ENCODE results near the gene THG1L. TPM values are rescaled to one million over a fixed set of nuclear protein-coding genes. Genes with fewer than 3 reads are reported as not detected.

The THG1L gene
- total and polyA plus RNA-seq, 8 donors, result 2.9 to 29.6 (median 17.2) TPM

GRCh38 chr5:157703736-157704135 is 27.5 kb upstream of the THG1L start:
- Histone ChIP-seq H3K4me1 (no peaks in the 10 kb centered on the region), H3K27ac (no peak overlapping the region), H3K27me3 (peaks cover 0 to 7% (median 0%) of the 10 kb centered on the region in 3 donors), H3K4me3 (no peak overlapping the region), H3K9me3 (peaks cover 0 to 14% (median 5%) of the 10 kb centered on the region in 4 donors), H3K36me3 (no peaks in the 10 kb centered on the region)
- intact Hi-C loops (cut with DNase I; ENCODE audit: low total_unique reads), result no loop called here
- no peak for DNase-seq
- TF ChIP-seq EP300 (IDR thresholded peaks at IDR 0.05), result no peak
- 61 to 78% (median 66%) methylated on average over 3 of the region's 3 CpGs for WGBS, 5 donors

GRCh38 chr5:157708866-157709265 is 22.4 kb upstream of the THG1L start:
- intact Hi-C loops (cut with DNase I; ENCODE audit: low total_unique reads), result no loop called here
- WGBS, 5 donors, result 20 to 41% (median 28%) methylated on average over 1 of the region's 1 CpG
- Histone ChIP-seq H3K27me3 (peaks cover 0 to 7% (median 0%) of the 10 kb centered on the region in 3 donors), H3K9me3 (no peaks in the 10 kb centered on the region), H3K4me1 (no peaks in the 10 kb centered on the region), H3K36me3 (no peaks in the 10 kb centered on the region), H3K27ac (no peak overlapping the region), H3K4me3 (no peak overlapping the region)
- DNase-seq, result no peak
- no peak for TF ChIP-seq CTCF (IDR thresholded peaks at IDR 0.05)
- TF ChIP-seq POLR2A (IDR thresholded peaks at IDR 0.05), result no peak
- TF ChIP-seq POLR2AphosphoS5 (IDR thresholded peaks at IDR 0.05), result no peak
- TF ChIP-seq EP300 (IDR thresholded peaks at IDR 0.05), result no peak

GRCh38 chr5:157709346-157709745 is 21.9 kb upstream of the THG1L start:
- H3K4me3 ChIP-seq, result no peak overlapping the region
- H3K4me1 ChIP-seq, result no peaks in the 10 kb centered on the region
- H3K27me3 ChIP-seq, result peaks cover 0 to 7% (median 0%) of the 10 kb centered on the region in 3 donors
- no peak overlapping the region for H3K27ac ChIP-seq
- DNase-seq, result no peak
- intact Hi-C loops (cut with DNase I; ENCODE audit: low total_unique reads), result no loop called here
- TF ChIP-seq EP300 (IDR thresholded peaks at IDR 0.05), result no peak
- TF ChIP-seq CTCF (IDR thresholded peaks at IDR 0.05), result no peak
- no peak for TF ChIP-seq POLR2A (IDR thresholded peaks at IDR 0.05)
- H3K36me3 ChIP-seq, result no peaks in the 10 kb centered on the region
- H3K9me3 ChIP-seq, result no peaks in the 10 kb centered on the region

- TF ChIP-seq CTCF (IDR thresholded peaks at IDR 0.05) (no peak), POLR2A (IDR thresholded peaks at IDR 0.05) (no peak), POLR2AphosphoS5 (IDR thresholded peaks at IDR 0.05) (no peak), EP300 (IDR thresholded peaks at IDR 0.05) (no peak)
- DNase-seq, result no peak
- WGBS, 5 donors, result 52 to 70% (median 63%) methylated on average over 3 of the region's 3 CpGs
- Histone ChIP-seq H3K4me1 (no peaks in the 10 kb centered on the region), H3K27me3 (peaks cover 0 to 7% (median 0%) of the 10 kb centered on the region in 3 donors), H3K9me3 (no peaks in the 10 kb centered on the region), H3K27ac (no peak overlapping the region), H3K4me3 (no peak overlapping the region), H3K36me3 (no peaks in the 10 kb centered on the region)
- intact Hi-C loops (cut with DNase I; ENCODE audit: low total_unique reads), result loop anchor here (10.0 kb wide), 1 partner anchor 376 kb away; no protein-coding TSS in a partner anchor
These were observed 20.8 kb upstream of the THG1L start for GRCh38 chr5:157710431-157710830.

GRCh38 chr5:157710882-157711281 is 20.3 kb upstream of the THG1L start:
- Histone ChIP-seq H3K4me1 (no peaks in the 10 kb centered on the region), H3K36me3 (no peaks in the 10 kb centered on the region), H3K4me3 (no peak overlapping the region), H3K9me3 (no peaks in the 10 kb centered on the region), H3K27me3 (peaks cover 0 to 7% (median 0%) of the 10 kb centered on the region in 3 donors), H3K27ac (no peak overlapping the region)
- WGBS, 5 donors, result 51 to 69% (median 58%) methylated on average over 2 of the region's 2 CpGs
- TF ChIP-seq CTCF (IDR thresholded peaks at IDR 0.05) (no peak), POLR2A (IDR thresholded peaks at IDR 0.05) (no peak), EP300 (IDR thresholded peaks at IDR 0.05) (no peak), POLR2AphosphoS5 (IDR thresholded peaks at IDR 0.05) (no peak)
- DNase-seq, result no peak
- intact Hi-C loops (cut with DNase I; ENCODE audit: low total_unique reads), result loop anchor here (10.0 kb wide), 1 partner anchor 376 kb away; no protein-coding TSS in a partner anchor
